Ectodermal cell (in vitro differentiated cells): ENCODE results near the gene ATP5F1D.

Source experiments
- H3K27ac ChIP-seq: 2 replicates; pipeline ENCODE4 v1.7.0; 2013; ENCODE audit warnings: mild to moderate bottlenecking, low read depth, low read length; ENCODE audit not compliant: insufficient read depth, poor library complexity, severe bottlenecking
- H3K27me3 ChIP-seq: 2 replicates; pipeline ENCODE4 v1.7.0; 2013; ENCODE audit warnings: mild to moderate bottlenecking, low read length; ENCODE audit not compliant: insufficient read depth, control insufficient read depth, poor library complexity, severe bottlenecking
- H3K36me3 ChIP-seq: one replicate; pipeline ENCODE4 v1.7.0; 2013; ENCODE audit warnings: low read length; ENCODE audit not compliant: control insufficient read depth, insufficient read depth
- H3K4me1 ChIP-seq: one replicate; pipeline ENCODE4 v1.7.0; 2013; ENCODE audit warnings: low read length; ENCODE audit not compliant: control insufficient read depth, insufficient read depth
- H3K4me3 ChIP-seq: 2 replicates; pipeline ENCODE4 v1.7.0; 2013; ENCODE audit warnings: low read depth, low read length, control low read depth; ENCODE audit not compliant: insufficient read depth
- H3K9me3 ChIP-seq: 2 replicates; pipeline ENCODE4 v1.7.0; 2013; ENCODE audit warnings: mild to moderate bottlenecking, low read length, moderate library complexity; ENCODE audit not compliant: control insufficient read depth
- WGBS, 2 experiments: methylation state at CpG; one replicate each; pipeline ENCODE4 v1.1.7; 2013; ENCODE audit warnings: missing lambda C conversion rate in 2 of 2; 5-methylcytosine and 5-hydroxymethylcytosine counted together

Gene ATP5F1D

DNA sequence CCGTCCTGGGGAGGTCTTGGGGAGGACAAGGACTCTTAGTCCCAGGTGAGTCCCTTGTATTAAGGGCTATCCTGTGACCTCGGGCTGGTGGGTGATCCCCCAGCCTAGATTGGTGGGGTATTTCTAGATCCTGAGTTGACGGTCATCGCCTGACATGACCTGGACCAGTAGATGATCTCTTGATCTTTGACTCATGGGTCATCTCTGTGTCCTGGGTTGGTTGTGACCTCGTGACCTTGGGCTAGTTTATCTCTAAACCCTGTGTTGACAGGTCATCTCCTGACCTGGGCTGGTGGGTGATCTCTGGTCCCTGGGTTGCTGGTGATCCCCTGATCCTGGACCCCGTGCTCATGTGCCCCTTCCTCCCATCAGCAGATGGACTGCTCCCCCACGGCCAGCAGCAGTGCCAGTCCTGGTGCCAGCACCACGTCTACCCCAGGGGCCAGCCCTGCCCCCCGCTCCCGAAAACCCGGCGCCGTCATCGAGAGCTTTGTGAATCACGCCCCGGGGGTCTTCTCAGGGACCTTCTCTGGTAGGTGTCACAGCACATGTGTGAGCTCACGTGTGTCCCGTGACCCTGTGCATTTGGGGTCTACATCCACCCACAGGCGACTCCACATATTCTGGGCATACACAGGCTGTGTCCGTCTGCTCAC lies 13.1 kb downstream of the ATP5F1D start:
- H3K27ac ChIP-seq, result no peak overlapping the region
- 96 to 97% methylated on average over 20 of the region's 20 CpGs for WGBS, 2 experiments
- H3K4me1 ChIP-seq, result peaks cover 47% of the 10 kb centered on the region
- no peak overlapping the region for H3K4me3 ChIP-seq
- H3K27me3 ChIP-seq, result no peaks in the 10 kb centered on the region
- no peaks in the 10 kb centered on the region for H3K9me3 ChIP-seq
- H3K36me3 ChIP-seq, result peaks cover 55% of the 10 kb centered on the region

DNA sequence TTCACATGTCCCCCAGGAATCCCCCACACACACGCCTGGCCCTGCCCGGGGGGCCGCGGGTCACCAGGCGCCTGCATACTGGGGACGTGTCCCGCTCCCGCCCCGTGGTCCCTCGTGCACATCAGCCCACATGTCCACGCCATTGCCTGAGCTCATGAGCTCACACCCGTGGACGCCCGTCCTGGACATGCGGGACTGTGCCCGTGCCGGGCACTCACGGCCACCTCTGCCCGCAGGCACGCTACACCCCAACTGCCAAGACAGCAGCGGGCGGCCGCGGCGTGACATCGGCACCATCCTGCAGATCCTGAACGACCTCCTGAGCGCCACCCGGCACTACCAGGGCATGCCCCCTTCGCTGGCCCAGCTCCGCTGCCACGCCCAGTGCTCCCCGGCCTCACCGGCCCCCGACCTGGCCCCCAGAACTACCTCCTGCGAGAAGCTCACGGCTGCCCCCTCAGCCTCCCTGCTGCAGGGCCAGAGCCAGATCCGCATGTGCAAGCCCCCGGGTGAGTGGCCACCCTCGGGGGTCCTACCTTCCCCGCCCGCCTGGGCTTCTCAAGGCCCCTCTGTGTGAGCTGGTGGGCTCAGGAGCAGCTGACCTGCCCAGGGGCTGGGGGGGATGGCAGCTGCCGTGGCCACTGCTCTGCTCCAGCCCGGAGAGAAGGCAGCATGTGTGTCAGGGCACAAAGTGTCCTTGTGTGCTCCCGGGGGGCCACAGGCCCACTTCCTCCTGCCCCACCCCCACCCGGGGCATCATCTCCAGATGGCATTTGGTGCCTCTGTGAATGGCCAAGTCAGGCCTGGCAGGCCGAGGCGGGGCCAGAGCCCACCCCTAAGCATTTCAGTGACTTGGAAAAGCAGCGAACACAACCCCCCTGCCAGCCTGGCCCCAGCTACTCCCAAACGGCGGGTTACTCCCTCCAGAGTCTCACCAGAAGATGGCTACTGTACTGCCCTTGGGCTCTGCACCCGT lies 13.9 kb downstream of the ATP5F1D start:
- Histone ChIP-seq H3K36me3 (peaks cover 55% of the 10 kb centered on the region), H3K9me3 (no peaks in the 10 kb centered on the region), H3K27ac (no peak overlapping the region), H3K4me1 (peaks cover 55% of the 10 kb centered on the region), H3K4me3 (no peak overlapping the region), H3K27me3 (no peaks in the 10 kb centered on the region)
- 94 to 95% methylated on average over 52 of the region's 52 CpGs for WGBS, 2 experiments

DNA sequence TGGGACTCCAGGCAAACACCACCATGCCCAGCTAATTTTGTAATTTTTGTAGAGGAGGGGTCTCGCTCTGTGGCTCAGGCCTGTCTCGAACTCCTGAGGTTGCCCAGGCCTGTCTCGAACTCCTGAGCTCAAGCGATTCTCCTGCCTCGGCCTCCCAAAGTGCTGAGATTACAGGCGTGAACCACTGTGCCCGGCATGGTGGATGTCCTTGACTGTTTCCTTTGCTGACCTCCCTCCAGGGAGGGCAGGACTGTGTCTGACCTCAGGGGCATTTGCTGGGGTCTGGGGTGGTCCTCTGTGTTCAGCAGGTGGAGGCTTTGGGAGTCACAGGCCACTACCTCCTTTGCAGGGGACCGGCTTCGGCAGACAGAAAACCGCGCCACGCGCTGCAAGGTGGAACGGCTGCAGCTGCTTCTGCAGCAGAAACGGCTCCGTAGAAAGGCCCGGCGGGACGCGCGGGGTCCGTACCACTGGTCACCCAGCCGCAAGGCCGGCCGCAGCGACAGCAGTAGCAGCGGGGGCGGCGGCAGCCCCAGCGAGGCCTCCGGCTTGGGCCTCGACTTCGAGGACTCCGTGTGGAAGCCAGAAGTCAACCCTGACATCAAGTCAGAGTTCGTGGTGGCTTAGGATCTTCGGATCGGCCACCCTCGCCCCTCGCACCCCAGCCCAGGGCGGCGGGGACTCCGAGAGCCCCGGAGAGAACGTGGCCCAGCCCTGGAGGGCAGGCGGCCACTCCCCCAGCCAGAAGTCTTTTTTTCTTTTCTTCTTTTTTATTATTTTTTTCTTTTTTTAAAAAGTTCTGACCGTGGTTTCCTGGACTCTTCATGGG lies 15.3 kb downstream of the ATP5F1D start:
- Histone ChIP-seq H3K4me3 (no peak overlapping the region), H3K36me3 (peaks cover 49% of the 10 kb centered on the region), H3K27ac (no peak overlapping the region), H3K27me3 (no peaks in the 10 kb centered on the region), H3K4me1 (peaks cover 60% of the 10 kb centered on the region), H3K9me3 (no peaks in the 10 kb centered on the region)
- WGBS, 2 experiments, result 92 to 94% methylated on average over 46 of the region's 46 CpGs

DNA sequence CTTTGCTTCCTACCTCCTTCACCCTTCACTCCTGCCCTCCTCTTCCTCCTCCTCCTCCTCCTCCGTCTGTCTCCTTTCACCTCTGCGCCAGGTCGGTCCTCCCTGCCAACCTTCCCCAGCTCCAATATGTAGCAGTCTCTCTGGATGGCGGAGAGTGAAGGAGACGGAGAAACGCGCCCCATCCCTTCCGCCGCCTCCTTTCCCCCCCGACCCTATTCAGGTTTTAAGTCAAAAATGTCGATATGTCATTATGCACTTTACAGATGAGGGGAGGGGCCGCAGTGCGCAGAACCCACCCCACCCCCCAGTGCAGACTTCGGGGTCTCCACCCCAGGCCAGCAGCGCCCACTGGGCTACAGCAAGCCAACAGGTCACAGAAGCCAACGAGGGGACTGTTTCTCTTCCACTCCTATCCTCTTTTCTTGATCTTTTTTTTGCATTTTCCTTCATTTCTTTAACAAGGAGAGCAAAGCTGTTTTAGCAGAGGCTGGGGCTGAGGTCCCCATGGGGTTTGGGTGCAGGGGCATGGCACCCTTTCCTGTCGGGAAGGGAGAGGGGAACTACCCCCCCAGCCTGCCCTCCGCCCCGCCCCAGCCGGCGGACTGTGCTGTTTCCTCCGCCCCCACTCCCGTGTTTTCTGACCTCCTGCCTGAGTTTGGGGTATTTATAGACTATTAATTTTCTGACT lies 16.1 kb downstream of the ATP5F1D start:
- Histone ChIP-seq H3K36me3 (peaks cover 43% of the 10 kb centered on the region), H3K27ac (no peak overlapping the region), H3K9me3 (no peaks in the 10 kb centered on the region)

DNA sequence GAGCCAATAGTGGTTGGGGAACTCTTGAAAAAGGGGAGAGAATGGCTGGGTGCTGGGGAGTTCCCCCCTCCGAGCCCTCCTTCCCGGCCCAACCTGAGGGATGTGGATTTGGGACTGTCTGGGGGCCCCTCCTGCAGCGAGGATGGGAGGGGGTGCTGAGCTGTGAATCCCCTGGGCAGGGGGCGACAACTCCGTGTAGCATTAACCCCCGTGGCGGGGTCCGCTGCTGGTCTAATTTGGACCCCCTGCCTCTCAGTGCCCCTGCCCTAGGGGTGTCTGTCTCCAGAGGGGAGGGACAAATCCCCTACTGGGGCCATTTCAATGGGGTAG lies 16.6 kb downstream of the ATP5F1D start:
- Histone ChIP-seq H3K27ac (no peak overlapping the region), H3K9me3 (no peaks in the 10 kb centered on the region), H3K4me3 (no peak overlapping the region), H3K36me3 (peaks cover 39% of the 10 kb centered on the region), H3K27me3 (no peaks in the 10 kb centered on the region), H3K4me1 (peaks cover 60% of the 10 kb centered on the region)
- 80 to 81% methylated on average over 8 of the region's 8 CpGs for WGBS, 2 experiments

More for the DNA sequence above, 16.1 kb downstream of the ATP5F1D start:
- Histone ChIP-seq H3K27me3 (no peaks in the 10 kb centered on the region), H3K4me3 (no peak overlapping the region), H3K4me1 (peaks cover 60% of the 10 kb centered on the region)
- WGBS, 2 experiments, result 84 to 86% methylated on average over 23 of the region's 23 CpGs

DNA sequence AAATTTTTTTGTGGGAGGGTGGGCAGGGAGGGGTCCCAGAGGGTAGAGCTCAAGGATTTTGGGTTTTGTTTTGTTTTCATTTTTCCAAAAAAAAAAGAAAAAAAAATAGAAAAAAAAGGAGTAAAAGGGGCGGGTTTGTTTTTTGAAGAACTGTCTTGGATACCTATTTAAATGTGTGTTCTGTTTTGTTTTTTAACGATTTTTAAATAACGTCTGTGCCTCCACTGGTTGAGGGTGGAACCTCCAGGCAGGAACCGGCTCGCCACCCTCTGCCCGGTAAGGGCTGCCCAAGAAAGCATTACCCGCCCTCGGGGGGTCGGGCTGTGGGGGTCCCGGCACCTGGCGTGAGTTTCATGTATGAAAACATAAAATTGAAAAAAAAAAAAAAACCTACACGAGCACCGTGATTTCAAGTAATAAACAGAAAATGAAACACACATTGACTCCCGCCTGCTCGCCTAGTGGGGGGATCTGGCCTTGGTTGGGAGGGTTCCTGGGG lies 17.2 kb downstream of the ATP5F1D start:
- Histone ChIP-seq H3K27ac (peak overlapping the region; percentile 70), H3K9me3 (no peaks in the 10 kb centered on the region), H3K4me1 (peaks cover 58% of the 10 kb centered on the region), H3K4me3 (no peak overlapping the region), H3K36me3 (peaks cover 33% of the 10 kb centered on the region), H3K27me3 (no peaks in the 10 kb centered on the region)
- WGBS, 2 experiments, result 72 to 82% methylated on average over 14 to 15 of the region's 15 CpGs

DNA sequence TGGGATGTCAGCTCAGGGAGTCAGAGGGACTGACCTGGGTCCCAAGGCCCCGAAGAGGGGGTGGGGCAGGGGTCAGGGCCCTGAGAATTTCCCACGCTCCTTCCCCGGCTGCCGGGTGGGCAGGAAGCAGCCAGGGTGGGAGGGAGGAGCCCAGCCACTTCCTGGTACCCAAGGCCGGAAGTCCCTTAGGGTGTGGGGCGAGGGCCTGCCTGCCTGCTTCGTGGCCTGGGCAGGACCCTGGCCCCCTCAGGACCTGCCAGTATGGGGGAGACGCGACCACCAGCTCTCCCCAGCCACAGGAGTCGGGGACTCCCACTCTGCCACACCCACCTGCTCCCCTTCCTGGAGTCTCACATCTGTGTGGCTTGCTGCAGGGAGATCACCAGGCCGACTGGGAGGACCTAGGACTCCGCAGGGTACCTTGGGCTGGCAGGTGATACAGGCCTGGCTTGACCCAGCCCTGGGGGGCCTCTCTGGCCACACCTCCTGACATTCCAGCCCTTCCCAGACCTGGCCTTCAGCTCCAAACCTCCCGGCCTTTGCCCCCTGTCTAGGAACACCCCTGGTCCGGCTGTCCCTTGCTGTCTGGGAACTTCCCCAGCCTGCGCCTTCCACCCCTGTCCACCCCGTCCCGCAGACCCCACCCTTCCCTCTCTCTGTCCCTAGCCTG lies 17.8 kb downstream of the ATP5F1D start:
- WGBS, 2 experiments, result 27 to 31% methylated on average over 17 of the region's 17 CpGs
- Histone ChIP-seq H3K27me3 (no peaks in the 10 kb centered on the region), H3K4me3 (no peak overlapping the region), H3K27ac (peak overlapping the region; percentile 70), H3K9me3 (no peaks in the 10 kb centered on the region), H3K36me3 (peaks cover 27% of the 10 kb centered on the region), H3K4me1 (peaks cover 58% of the 10 kb centered on the region)

DNA sequence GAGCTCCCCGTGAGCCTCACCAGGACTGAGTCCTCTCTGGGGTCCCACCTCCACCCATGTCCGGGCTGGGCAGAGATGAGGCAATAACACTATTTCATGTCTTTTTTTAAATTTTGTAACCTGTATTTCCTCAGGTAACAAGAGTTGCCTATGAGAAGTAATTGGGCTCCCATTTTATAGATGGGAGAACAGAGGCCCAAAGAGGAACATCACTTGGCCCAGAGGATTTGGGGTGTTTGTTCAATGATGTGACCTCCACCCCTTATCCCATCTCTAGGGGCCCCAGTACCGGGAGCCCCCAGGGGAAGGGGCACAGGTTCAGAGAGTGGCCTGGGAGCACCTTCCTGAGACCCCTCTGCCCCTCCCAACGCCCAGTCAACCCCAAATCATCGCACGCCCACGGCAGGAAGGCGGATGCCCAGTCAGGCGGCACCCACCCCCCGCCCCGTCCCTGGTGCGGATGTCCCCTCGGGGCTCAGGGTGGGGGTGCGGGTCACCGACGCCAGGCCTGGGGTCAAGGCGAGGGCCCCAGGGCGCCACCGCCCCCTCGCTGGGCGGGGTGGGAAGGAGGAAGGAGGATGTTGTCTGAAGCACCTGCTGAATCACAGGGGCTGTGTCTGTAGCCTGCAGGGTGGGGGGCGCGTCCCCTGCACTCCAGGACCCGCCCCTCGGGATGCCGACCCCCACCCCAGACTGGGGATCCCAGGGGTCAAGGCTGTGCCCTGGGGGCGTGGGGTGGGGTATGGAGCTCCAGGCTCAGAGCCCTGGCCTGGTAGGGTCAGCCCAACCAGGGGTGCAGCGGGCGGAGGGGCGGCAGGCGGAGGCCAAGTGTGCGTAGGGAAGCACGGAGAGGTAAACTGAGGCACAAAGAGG lies 18.6 kb downstream of the ATP5F1D start:
- H3K27ac ChIP-seq, result peak overlapping the region; percentile 70
- peaks cover 66% of the 10 kb centered on the region for H3K4me1 ChIP-seq
- no peaks in the 10 kb centered on the region for H3K27me3 ChIP-seq
- peak overlapping the region; percentile 34 for H3K4me3 ChIP-seq
- WGBS, 2 experiments, result 25% methylated on average over 33 of the region's 33 CpGs
- H3K36me3 ChIP-seq, result peaks cover 19% of the 10 kb centered on the region
- H3K9me3 ChIP-seq, result no peaks in the 10 kb centered on the region
